ENCODE data around the gene SRPRB.

SRPRB gene

DNA sequence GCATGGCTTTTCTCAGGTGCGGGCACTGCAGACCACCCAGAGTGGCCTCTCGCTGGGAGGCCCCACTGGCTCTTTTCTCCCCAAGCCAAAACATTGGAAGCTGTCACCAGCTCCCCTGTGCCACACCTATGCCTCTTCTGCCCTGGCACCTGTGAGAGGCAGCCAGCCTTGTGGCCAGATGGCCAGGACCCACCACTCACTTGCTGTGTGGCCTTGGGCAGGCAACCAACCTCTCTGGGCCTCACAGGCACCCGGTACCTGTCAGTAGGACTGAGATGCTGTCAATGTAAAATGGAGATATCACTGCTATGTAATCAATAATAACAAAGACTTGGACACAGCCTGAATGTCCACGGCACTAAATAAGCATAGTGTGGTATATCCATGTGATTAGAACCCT lies 36.5 kb downstream of the SRPRB start:
- DNase-seq (ENCODE audit: low spot score), result no peak

DNA sequence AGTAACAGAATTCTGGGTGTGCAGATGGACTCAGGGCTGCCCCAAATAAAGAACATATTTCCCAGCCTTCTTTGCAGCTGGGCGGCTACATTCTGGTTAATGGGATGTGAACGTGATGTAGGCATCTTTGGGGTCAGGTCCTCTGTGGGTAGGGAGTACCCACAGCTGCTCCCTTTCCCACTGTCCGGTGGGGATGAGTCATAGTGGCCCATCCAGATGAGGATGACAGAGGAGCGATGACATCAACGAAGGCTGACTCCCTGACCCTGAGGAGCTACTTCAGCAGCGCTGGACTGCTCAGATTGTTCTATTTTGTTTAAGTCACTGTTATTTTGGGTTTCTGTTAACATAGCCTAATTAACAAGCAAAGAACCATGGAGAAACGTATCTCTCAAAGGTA lies 38.0 kb downstream of the SRPRB start:
- DNase-seq (ENCODE audit: low spot score), result peak; percentile 31

DNA sequence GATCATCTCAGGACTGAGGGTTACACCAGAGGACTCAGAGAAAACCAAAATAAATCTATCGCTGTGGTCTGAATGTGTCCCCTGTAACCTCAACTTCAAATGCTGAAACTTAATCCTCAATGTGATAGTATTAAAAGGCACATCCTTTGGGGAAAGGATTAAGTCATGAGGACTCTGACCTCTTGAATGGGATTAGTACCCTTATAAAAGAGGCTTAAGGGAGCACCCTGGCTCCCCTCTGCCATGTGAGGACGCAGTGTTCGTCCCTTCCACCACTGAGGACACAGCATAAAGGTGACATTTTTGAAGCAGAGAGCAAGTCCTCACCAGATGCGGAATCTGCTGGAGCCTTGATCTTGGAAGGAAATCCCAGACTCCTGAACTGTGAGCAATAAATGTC lies 39.5 kb downstream of the SRPRB start:
- no peak for DNase-seq (ENCODE audit: low spot score)

DNA sequence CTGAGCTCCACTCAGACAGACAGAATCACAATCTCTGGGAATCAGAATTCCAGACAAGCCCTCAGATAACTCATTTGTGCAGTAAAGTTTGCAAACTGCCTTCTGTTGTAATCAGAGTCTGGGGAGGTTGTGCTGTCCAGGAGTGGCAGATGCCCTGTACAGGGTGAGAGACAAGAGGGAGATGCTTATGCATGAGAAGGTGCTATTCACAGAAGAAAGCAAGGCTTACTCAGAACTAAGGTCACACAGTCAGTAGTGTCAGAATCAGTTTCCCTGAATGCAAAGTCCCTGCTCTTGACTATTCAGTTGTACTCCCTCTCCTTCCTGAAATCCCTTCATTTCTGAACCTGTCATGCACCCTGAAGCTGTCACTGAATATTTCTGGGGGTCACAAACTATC lies 43.7 kb downstream of the SRPRB start:
- no peak for DNase-seq (ENCODE audit: low spot score)

DNA sequence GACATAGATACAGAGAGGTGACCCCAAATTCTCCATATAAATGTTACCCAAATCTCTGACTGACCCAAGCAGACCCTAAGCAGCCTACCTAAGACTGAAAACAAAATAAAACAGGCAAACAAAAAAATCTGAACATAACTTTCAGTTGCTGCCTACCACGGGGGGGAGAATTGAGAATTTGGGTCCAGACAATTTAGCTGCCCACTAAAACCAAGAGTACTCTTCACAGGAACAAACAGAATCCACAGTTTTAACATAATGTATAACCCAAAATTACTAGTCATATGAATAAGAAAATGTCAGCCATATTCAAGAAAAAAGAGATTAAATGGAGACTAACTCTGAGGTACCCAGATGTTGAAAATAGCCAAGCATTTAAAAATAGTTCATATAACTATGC lies 44.4 kb downstream of the SRPRB start:
- no peak for DNase-seq (ENCODE audit: low spot score)

DNA sequence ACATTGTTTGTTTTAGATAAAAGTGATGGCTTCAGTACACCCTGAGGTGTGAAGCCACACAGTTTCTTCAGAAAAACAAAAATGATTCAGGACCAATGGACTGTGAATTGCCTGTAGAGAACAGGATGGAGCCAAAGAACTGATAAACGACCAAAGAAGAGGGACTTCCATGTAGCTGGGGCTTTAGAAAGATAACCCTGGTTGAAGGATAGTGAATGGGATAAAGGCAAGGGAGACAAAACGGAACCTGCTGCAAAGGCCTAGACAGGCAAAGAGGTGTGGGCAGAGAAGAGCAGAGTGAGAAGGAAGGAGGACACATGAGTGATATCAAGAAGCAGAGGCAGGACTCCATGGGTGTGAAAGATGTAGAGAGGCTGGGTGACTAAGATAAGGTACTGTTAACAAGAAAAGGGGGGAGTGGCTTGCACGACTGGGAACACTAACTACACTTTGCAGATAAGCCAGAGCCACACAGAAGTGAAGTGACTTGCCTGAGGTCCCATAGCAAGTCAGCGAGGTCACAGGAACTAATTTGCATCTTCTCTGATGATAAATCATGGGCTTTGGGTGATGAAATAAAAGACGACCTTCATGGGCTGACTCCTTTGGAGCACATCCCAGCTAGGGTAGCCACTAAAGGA lies 45.8 kb downstream of the SRPRB start:
- DNase-seq (ENCODE audit: low spot score), result no peak

DNA sequence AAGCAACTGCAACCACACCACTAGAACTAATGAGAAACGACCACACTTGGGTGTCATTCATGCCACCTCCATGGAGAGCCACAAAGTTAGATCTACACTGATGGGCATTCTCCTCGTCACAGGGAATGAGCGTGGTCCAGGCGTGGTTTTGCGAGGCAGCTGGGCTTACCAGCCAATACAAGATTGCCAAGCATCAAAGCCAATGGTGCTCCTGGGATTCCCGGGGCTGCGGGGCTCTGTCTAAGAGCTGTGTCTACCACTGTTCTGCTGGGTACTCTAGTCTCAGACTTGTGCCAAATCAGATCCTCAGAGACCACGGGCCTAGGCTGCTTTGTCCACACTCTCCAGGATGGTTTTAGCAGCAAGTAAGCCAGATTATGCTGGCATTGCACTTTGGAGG lies 46.3 kb downstream of the SRPRB start:
- DNase-seq (ENCODE audit: low spot score), result no peak

DNA sequence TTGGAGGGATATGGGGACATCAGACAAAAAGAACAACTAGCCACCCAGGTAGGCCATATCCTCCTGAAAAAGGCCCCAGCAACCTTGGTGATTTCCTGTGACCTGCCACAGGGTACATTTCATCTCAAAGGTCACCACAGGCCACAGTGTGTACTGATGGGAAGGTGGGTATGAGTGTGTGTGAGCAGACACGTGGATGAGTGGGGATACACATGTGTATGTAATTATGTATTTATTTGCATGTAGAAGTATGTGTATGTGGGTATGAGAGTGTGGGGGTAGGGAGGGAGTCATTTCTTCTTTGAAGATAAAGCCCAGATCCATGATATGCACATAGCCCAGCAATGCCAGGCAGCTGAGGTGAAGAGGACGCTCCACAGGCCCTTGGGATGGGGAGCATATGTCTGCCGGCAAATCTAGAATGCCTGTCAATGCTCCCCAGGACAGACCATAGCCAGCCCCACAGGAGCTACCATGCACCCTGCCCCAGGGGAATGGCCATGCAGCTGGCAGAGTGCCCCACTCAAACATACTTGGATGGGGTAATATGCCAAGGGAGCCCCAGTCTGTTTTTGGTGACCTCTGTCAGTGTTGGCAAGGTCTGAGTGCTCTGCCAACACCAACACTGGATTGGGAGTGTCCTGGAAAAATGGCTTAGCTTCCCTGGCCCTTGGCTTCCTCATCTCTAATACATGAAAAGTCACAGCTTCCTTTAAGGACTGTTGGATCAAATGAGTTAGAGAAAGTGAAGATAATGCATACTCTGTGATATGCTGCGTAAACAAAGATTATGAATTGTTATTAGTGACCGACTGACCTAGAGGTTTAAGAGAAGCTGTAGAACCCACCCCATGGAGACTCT lies 47.7 kb downstream of the SRPRB start:
- no peak for DNase-seq (ENCODE audit: low spot score)

DNA sequence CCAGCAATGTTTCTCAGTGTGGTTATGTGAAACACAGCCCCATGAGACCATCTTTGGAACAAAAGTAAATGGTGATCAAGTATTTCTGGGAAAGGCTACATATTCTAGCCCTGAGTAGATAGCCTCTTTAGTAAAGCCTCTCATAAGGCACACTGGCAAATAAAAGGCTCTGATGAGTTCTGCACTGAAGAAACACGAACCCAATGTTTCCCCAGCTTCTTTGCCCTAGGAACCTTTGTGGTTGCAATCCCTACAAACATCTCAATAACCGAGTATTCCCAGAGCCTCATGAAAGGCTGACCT lies 48.3 kb downstream of the SRPRB start:
- DNase-seq (ENCODE audit: low spot score), result no peak

DNA sequence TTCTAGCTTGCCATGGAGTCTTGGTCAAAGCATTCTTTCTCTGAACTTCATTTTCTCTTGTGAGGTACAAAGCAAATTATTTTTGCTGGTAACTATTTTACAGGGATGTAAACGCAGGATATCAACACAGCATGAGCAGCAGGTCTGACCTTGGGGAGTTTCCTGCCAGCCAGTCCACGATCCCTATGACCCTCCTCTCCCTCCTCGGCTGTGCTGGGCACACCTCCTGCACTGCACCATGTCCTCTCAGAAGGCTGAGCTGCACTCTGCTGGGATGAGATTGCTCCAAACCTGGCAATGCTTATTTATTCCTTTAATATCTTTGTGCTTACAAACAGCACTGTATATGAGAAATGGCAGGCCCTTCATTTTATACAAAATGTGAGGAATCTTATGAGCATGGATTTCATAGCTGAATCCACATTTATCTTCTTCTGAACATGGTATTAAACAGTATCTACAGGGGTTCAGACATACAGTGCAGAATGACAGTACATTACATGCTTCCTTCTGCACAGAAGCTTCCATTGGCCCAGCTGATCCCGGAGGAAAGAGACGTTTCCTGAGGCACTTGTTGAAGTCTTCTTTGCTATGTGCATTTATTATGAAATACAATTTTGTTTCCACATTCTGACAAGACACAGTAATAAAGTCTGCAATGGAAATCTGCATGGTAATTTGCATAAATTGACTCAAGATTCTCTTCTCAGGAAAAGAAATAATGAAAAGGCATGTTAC lies 48.8 kb downstream of the SRPRB start:
- DNase-seq (ENCODE audit: low spot score), result no peak

DNA sequence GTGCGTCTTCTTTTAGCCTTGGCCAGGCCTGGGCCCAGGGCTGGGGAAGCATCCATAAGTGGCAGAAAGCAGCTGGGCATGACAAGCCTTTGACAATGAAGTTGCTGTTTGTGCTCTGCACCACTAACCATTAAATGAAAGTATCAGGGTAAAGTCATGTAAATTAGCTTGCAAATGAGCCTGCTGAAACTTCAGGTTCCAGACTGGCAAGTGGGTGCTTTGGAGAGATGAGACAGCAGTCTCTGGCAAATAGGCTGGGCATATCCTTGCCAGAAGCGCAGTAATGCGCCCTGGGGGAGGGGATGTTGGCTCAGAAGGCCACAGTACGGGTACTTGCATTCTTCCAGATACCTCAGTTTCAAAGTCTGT lies 49.4 kb downstream of the SRPRB start:
- no peak for DNase-seq (ENCODE audit: low spot score)

DNA sequence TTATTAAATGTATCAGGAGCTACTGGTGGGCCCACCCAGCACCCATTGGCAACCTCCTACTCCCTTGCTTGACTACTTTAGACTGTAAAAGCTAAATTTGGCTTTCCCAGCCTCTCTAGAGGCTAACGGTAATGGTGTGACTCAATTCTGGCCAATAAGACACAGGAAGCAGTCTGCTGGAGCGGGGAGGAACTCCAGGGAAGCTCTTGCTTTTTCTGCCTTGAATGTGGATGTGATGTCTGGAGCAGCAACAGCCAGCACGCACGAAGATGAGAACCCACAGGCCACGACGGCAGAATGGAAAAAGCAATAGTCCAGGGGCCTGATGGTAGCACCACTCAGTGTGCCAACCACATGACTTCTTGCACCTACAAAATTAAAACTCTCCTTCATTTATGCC lies 50.2 kb downstream of the SRPRB start:
- no peak for DNase-seq (ENCODE audit: low spot score)

DNA sequence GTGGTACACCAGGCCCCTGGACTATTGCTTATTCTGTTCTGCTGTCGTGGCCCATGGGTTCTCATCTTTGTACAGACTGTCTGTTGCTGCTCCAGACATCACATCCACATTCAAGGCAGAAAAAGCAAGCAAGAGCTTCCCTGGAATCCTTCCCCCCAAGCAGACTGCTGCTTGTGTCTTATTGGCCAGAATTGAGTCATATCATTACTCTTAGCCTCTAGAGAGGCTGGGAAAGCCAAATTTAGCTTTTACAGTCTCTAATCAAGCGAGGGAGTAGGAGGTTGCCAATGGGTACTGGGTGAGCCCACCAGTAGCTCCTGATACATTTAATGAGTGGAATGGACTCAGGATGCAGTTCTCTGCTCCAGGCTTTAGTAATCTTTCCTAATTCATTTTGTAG lies 50.7 kb downstream of the SRPRB start:
- peak; percentile 33 for DNase-seq (ENCODE audit: low spot score)

DNA sequence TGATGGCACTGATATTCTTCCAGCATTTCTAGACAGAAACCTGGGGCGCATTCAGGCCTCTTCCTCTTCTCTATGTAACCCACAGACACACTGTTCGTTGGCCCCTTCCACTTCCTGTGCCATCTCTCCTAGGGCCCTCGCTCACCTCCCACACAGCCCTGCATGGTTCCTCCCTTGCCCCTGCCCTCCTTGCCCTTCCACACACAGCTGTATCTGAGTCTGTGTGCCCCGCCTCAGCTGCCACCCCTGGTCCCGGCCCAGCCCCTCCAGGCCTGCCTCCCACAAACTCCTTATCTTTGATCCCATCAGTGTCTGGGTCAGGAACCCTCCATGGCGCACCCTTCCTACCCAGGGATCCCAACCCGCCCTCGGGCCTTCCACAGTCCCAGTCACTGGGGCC lies 52.2 kb downstream of the SRPRB start:
- DNase-seq (ENCODE audit: low spot score), result no peak

DNA sequence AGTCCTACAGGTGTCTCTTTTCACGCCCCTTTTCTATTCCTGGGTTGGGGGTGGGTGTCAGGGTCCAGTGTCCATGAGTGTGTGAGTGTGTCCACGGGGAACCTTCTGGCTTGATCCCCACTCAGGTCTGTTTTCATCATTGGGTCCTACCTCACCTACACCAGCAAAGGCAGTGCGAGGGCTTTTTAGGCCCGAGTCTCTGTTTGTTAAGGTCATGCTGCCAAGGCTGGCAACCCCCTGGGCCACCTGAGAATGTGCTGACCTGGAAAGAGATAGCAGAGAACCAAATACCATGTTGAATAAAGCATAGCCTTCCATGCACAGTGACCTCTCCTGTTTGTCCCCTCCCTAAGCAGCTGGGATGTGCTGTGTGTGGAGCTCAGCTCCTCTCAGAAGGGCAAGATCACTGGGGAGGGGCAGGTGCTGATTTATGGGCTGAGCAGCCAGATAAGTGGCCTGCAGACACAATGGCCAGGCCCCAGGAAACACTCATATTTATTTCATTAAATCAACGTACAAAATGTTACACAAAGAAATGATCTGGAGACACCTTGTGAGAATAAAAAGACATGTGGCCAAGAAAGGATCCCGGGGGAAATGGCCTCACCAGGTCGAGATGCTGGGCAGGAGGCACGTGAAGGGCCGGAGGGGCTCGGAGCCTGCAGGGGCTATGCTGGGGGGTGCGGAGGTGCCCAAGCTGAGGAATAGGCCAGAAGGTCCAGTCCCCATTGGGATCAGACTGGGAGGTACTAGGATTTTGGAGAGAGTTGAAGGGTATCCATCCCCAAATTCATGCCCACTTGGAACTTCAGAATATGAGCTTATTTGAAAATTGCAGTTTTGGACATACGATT lies 54.0 kb downstream of the SRPRB start:
- no peak for DNase-seq (ENCODE audit: low spot score)

DNA sequence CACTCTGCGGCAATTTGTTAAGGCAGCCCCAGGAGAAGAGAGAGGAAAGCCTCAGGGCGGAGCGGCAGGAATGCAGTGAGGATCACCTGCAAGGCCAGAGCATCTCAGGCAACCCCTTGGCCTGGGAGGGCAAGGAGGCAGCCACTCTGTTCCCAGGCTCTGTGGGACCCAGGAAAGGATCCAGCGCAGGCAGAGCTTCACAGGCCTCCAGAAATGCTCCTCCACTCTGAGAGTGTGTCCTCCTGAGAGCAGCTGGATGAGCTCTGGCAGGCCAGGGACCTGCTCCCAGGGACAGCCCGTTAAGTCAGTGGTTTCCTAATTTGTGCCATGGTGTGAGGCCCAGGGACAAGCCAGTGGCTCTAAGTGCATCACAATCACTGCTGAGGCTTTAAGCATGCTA lies 54.9 kb downstream of the SRPRB start:
- DNase-seq (ENCODE audit: low spot score), result no peak

DNA sequence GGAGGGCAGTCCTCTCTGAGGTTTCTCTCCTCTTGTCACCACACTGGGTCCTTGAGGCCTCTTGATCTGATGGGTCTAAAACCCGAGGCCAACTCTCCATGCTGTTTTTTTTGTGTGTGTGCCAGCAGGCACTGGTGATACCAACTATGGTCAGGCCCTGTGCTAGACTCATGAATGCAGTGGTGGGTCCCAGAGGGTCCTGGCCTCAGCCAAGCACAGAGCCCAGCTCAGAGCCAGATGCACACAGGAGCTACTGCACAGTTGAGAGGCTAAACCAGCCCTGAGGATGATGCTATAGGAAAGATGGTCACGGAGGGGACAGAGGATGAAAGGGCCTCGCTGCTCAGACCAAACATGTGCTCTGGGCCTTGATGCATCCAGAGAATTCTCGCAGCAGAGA lies 56.5 kb downstream of the SRPRB start:
- DNase-seq (ENCODE audit: low spot score), result no peak

DNA sequence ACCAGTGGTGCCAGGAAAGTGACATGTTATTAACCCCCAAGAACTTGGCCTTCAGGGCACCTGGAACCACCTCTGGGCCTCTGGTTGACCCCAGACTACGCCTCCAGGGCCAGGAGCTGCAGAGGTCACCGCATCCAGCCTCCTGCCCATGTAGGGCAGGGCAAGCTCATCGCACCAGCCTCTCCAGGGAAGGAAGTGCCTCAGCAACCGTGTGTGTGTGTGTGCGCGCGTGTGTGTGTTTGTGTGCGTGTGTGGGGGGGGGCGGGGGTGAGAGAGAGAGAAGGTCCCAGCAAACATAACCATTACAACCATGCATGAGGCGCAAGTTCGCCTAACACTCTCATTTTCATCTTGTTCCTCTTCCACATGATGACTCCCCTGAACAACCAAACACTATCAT lies 58.3 kb downstream of the SRPRB start:
- DNase-seq (ENCODE audit: low spot score), result no peak

DNA sequence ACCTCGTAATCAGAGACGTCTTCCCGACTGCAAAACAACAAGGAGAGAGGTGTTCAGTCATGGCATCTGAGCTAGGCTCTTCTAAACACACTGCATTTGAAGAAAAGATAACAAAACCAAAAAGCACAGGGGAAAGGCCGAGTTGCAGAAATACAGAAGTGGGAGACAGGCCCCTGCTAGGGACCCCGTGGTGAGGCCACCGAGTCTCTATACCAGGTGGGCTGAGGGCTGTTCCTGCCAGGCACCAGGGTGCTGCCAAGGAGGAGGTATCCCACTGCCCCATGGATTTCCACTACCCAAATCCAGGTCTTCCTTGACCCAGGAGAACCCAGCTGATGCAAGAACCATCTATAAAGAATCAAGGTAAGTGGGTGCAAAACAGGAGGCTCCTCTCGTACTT lies 59.0 kb downstream of the SRPRB start:
- no peak for DNase-seq (ENCODE audit: low spot score)

DNA sequence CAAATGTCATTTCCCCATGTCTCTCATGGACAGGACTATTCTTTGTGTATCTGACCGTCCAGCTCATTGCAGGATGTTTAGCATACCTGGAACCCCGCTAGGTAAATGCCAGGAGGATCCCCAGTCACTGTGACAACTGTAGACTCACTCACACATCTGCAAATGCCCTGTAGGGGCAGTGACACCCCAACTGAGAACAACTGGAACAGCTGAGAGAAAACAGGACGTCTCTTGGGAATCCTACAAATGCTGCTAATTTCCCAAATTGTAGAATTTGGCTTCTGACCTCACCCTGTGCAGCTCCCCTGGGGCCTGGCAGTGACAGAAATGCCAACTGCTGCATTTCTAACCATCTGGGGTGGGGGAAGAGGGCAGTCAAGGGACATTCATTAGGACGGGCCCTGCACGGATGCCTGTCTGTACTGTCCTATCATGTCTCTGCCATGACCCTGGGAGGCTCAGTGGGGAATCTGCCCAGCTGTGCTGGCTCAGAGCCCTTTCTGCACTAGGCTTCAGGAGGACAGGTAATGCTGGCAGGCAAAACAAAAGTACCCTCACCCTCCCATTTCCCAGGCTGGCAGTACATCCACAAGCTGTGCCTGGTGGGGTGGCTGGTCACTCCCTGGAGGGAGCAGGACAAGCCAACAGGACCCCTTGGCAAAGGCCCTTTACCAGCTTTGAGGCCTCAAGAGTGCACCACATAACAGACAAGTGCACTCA lies 59.7 kb downstream of the SRPRB start:
- DNase-seq (ENCODE audit: low spot score), result no peak

DNA sequence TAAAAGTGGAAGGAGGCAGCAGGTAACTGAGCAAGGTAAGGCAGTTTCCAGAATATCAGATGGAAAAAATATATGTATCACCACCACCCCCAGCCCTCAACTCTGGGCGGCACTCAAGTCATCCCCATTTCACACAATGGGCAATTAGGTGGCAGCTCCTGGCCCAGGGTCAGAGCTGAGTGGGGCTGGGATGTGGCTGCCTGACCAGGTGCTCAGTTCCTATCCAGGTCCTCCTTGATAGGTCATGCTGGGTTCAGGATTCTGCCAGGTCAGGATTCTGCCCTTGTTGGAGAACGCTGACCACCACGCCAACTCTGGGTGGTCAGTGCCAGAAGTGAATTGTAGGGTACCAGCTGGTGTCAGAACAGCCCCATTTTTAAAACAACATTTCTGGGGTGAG lies 60.5 kb downstream of the SRPRB start:
- DNase-seq (ENCODE audit: low spot score), result no peak

DNA sequence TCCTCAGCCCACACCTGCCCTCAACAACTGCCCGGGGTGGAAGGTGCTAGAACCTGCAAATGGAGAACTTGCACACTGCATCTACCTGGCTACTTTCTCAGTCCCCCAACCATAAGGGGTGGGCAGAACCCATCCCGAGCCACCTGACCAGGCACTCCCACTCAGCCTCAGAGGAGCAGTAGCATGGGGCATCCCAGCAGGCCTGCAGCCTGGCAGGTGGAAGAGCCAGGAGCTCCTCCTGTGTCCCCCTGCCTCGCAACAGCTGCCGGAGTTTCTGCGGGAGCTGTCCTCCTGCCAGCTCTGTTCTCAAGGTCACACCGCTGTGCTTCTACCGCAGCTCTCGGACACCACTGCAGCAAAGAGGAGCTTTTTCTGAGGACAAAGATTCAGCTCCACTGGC lies 62.6 kb downstream of the SRPRB start:
- no peak for DNase-seq (ENCODE audit: low spot score)

Data from AG20443 (cell line).